Measurements from ENCODE around the gene TPCN2. TPM values are rescaled to one million over a fixed set of nuclear protein-coding genes. Genes with fewer than 3 reads are reported as not detected.

The TPCN2 gene
- total RNA-seq, 3 donors from 2014 or later (not counting 1 experiment from before 2014, with no cell fraction given): 14.9 to 18.3 (median 18.2) TPM

GRCh38 chr11:69051381-69052342, 2.9 kb downstream of the TPCN2 start:
- ATAC-seq (no peak), DNase-seq (no peak)
- no peak overlapping the region for H3K27ac ChIP-seq (ENCODE audit: low read length)
- H3K27me3 ChIP-seq (ENCODE audit: control insufficient read depth, insufficient read depth, low read length): no peaks in the 10 kb centered on the region
- TF ChIP-seq, protein P1, sequence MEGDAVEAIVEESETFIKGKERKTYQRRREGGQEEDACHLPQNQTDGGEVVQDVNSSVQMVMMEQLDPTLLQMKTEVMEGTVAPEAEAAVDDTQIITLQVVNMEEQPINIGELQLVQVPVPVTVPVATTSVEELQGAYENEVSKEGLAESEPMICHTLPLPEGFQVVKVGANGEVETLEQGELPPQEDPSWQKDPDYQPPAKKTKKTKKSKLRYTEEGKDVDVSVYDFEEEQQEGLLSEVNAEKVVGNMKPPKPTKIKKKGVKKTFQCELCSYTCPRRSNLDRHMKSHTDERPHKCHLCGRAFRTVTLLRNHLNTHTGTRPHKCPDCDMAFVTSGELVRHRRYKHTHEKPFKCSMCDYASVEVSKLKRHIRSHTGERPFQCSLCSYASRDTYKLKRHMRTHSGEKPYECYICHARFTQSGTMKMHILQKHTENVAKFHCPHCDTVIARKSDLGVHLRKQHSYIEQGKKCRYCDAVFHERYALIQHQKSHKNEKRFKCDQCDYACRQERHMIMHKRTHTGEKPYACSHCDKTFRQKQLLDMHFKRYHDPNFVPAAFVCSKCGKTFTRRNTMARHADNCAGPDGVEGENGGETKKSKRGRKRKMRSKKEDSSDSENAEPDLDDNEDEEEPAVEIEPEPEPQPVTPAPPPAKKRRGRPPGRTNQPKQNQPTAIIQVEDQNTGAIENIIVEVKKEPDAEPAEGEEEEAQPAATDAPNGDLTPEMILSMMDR (IDR thresholded peaks at IDR 0.05): no peak
- no peaks in the 10 kb centered on the region for H3K9me3 ChIP-seq (ENCODE audit: control insufficient read depth, insufficient read depth, low read length)
- WGBS (ENCODE audit: insufficient coverage): 98% methylated on average over 20 of the region's 20 CpGs
- H3K4me3 ChIP-seq (ENCODE audit: low read length): no peak overlapping the region
- no peaks in the 10 kb centered on the region for H3K9me3 Mint-ChIP-seq
- peaks cover 23 to 39% of the 10 kb centered on the region in 2 donors for H3K4me1 Mint-ChIP-seq
- H3K36me3 ChIP-seq (ENCODE audit: control insufficient read depth, insufficient read depth, low read length): no peaks in the 10 kb centered on the region
- H3K4me3 Mint-ChIP-seq: no peak overlapping the region
- peaks cover 0 to 4% of the 10 kb centered on the region in 2 donors for H3K27me3 Mint-ChIP-seq (ENCODE audit: low read depth in 2 of 2)
- H3K27ac Mint-ChIP-seq: peak overlapping the region in 1 of 2 donors; percentile 65
- intact Hi-C loops (cut with micrococcal nuclease): no loop called here
- no peaks in the 10 kb centered on the region for H3K36me3 Mint-ChIP-seq
- H3K4me1 ChIP-seq (ENCODE audit: control insufficient read depth, insufficient read depth, low read length): peaks cover 80% of the 10 kb centered on the region

- H3K9me3 ChIP-seq (ENCODE audit: control insufficient read depth, insufficient read depth, low read length): no peaks in the 10 kb centered on the region
- H3K27me3 ChIP-seq (ENCODE audit: control insufficient read depth, insufficient read depth, low read length): no peaks in the 10 kb centered on the region
- TF ChIP-seq, protein P1 (IDR thresholded peaks at IDR 0.05): no peak
- Mint-ChIP-seq H3K27me3 (ENCODE audit: low read depth in 2 of 2) (no peaks in the 10 kb centered on the region), H3K36me3 (no peaks in the 10 kb centered on the region), H3K4me3 (no peak overlapping the region), H3K27ac (peak overlapping the region in 1 of 2 donors; percentile 65), H3K9me3 (no peaks in the 10 kb centered on the region), H3K4me1 (peaks cover 23 to 39% of the 10 kb centered on the region in 2 donors)
- intact Hi-C loops (cut with micrococcal nuclease): no loop called here
- WGBS (ENCODE audit: insufficient coverage): 74% methylated on average over 21 of the region's 21 CpGs
- ATAC-seq (no peak), DNase-seq (no peak)
- no peaks in the 10 kb centered on the region for H3K36me3 ChIP-seq (ENCODE audit: control insufficient read depth, insufficient read depth, low read length)
- H3K4me1 ChIP-seq (ENCODE audit: control insufficient read depth, insufficient read depth, low read length): peaks cover 89% of the 10 kb centered on the region
- H3K27ac ChIP-seq (ENCODE audit: low read length): no peak overlapping the region
- H3K4me3 ChIP-seq (ENCODE audit: low read length): no peak overlapping the region
These were observed 3.8 kb downstream of the TPCN2 start for GRCh38 chr11:69052343-69053168.

GRCh38 chr11:69053169-69053477, 4.4 kb downstream of the TPCN2 start:
- no peaks in the 10 kb centered on the region for H3K36me3 Mint-ChIP-seq
- whole genome bisulfite sequencing (ENCODE audit: insufficient coverage): 90% methylated on average over 9 of the region's 9 CpGs
- no peak overlapping the region for H3K4me3 ChIP-seq (ENCODE audit: low read length)
- H3K9me3 ChIP-seq (ENCODE audit: control insufficient read depth, insufficient read depth, low read length): no peaks in the 10 kb centered on the region
- intact Hi-C loops (cut with micrococcal nuclease): no loop called here
- H3K27me3 Mint-ChIP-seq (ENCODE audit: low read depth in 2 of 2): no peaks in the 10 kb centered on the region
- no peak overlapping the region for H3K27ac Mint-ChIP-seq
- H3K27me3 ChIP-seq (ENCODE audit: control insufficient read depth, insufficient read depth, low read length): no peaks in the 10 kb centered on the region
- H3K4me1 Mint-ChIP-seq: peaks cover 23 to 39% of the 10 kb centered on the region in 2 donors
- H3K4me3 Mint-ChIP-seq: no peak overlapping the region
- H3K9me3 Mint-ChIP-seq: no peaks in the 10 kb centered on the region
- no peak overlapping the region for H3K27ac ChIP-seq (ENCODE audit: low read length)
- peaks cover 92% of the 10 kb centered on the region for H3K4me1 ChIP-seq (ENCODE audit: control insufficient read depth, insufficient read depth, low read length)
- peaks cover 3% of the 10 kb centered on the region for H3K36me3 ChIP-seq (ENCODE audit: control insufficient read depth, insufficient read depth, low read length)
- TF ChIP-seq, protein P1 (IDR thresholded peaks at IDR 0.05): no peak
- DNase-seq: no peak
- ATAC-seq: no peak

Measured in natural killer cell (primary cell).